Measurements from ENCODE around the gene NTM. TPM values are rescaled to one million over a fixed set of nuclear protein-coding genes. Genes with fewer than 3 reads are reported as not detected.

NTM gene
- total RNA-seq, 4 donors from 2014 or later, result 0.78 to 1.1 (median 0.88) TPM; not detected in 1

DNA sequence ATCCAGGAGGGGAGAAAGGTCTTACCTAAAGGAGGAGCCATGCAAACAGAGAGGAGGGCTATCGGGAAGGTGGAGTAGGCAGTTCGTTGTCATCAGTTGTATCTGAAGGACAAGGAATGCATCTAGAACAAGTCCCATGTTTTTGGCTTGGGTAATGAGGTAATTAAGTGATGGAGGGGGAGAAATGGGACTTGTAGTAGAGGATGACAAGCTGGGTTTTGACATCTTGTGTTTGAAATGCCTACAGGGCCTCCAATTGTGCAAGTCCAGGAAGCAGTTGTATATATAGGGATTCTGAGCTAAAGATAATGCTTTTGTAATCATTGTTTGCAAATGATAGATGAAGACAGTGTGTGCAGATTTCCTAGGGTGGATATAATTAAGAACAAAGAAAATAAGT is 622.8 kb downstream of the NTM start:
- Histone ChIP-seq H3K27me3 (no peaks in the 10 kb centered on the region), H3K27ac (no peak overlapping the region), H3K4me3 (replicated peaks in 1 of 3) (no peak overlapping the region), H3K36me3 (no peaks in the 10 kb centered on the region), H3K9me3 (no peaks in the 10 kb centered on the region), H3K4me1 (no peaks in the 10 kb centered on the region)
- intact Hi-C loops (cut with DNase I), result no loop called here
- WGBS, 2 donors, result 82 to 85% methylated on average over 2 of the region's 2 CpGs
- no peak for DNase-seq
- TF ChIP-seq, protein P1, sequence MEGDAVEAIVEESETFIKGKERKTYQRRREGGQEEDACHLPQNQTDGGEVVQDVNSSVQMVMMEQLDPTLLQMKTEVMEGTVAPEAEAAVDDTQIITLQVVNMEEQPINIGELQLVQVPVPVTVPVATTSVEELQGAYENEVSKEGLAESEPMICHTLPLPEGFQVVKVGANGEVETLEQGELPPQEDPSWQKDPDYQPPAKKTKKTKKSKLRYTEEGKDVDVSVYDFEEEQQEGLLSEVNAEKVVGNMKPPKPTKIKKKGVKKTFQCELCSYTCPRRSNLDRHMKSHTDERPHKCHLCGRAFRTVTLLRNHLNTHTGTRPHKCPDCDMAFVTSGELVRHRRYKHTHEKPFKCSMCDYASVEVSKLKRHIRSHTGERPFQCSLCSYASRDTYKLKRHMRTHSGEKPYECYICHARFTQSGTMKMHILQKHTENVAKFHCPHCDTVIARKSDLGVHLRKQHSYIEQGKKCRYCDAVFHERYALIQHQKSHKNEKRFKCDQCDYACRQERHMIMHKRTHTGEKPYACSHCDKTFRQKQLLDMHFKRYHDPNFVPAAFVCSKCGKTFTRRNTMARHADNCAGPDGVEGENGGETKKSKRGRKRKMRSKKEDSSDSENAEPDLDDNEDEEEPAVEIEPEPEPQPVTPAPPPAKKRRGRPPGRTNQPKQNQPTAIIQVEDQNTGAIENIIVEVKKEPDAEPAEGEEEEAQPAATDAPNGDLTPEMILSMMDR (IDR thresholded peaks at IDR 0.05), result no peak
- TF ChIP-seq POLR2A (IDR thresholded peaks at IDR 0.05), result no peak

DNA sequence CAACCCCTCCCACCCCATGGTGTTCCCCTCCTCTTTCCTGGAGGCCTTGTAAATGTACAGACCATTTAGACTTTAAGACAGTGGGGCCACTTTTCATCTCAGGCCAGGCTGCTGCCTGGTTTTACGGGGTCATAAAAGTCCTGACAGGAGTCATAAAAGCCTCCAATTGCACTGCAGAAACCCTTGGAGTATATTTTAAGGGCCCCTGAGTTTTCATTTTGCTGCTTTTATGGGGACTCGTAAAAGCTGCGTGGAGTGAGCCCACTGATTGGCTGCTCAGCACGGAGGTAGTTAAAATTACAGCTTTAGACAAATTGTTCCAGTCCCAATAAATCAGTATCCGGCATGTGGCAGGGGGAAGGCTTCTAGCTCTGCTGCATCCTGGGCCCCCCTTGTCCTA is 627.6 kb downstream of the NTM start:
- H3K27me3 ChIP-seq, result no peaks in the 10 kb centered on the region
- H3K27ac ChIP-seq, result no peak overlapping the region
- WGBS, 2 donors, result 72 to 77% methylated on average over 5 of the region's 5 CpGs
- H3K36me3 ChIP-seq, result no peaks in the 10 kb centered on the region
- no peak for DNase-seq
- intact Hi-C loops (cut with DNase I), result no loop called here
- no peak overlapping the region for H3K4me3 ChIP-seq (replicated peaks in 1 of 3)
- H3K4me1 ChIP-seq, result no peaks in the 10 kb centered on the region
- H3K9me3 ChIP-seq, result no peaks in the 10 kb centered on the region
- no peak for TF ChIP-seq POLR2A (IDR thresholded peaks at IDR 0.05)
- TF ChIP-seq, protein P1 (IDR thresholded peaks at IDR 0.05), result no peak

- TF ChIP-seq POLR2A (IDR thresholded peaks at IDR 0.05), result no peak
- TF ChIP-seq, protein P1 (IDR thresholded peaks at IDR 0.05), result no peak
- no peaks in the 10 kb centered on the region for H3K27me3 ChIP-seq
- DNase-seq, result no peak
- 34 to 36% methylated on average over 6 of the region's 6 CpGs for WGBS, 2 donors
- no peaks in the 10 kb centered on the region for H3K36me3 ChIP-seq
- intact Hi-C loops (cut with DNase I), result no loop called here
- no peak overlapping the region for H3K27ac ChIP-seq
- no peak overlapping the region for H3K4me3 ChIP-seq (replicated peaks in 1 of 3)
- no peaks in the 10 kb centered on the region for H3K9me3 ChIP-seq
- no peaks in the 10 kb centered on the region for H3K4me1 ChIP-seq
Observed at GRCh38 chr11:131999084-131999483, 628.7 kb downstream of the NTM start.

DNA sequence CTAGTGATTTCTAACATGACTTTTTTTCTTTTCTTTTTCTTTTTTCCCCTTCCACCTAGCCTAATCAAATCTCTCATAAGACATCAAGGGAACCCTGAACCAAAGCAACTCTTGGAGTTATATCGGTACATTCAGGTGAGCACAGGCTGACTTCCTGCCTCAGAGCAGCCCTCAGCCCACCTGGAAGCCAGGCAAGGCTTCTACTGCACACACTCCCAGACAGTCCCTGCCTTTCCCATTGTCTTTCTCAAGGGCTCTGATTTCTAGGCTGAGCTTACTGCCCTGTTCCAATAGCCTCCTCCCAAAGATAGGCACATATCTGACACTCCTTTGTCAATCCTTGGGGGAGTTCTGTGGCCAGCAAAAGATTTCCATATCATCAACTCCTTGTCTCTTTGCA is 629.5 kb downstream of the NTM start:
- intact Hi-C loops (cut with DNase I), result no loop called here
- WGBS, 2 donors, result 80 to 92% methylated on average over 1 of the region's 1 CpG

GRCh38 chr11:132005887-132006286 is 635.5 kb downstream of the NTM start:
- no peaks in the 10 kb centered on the region for H3K4me1 ChIP-seq
- no peak for DNase-seq
- H3K36me3 ChIP-seq, result no peaks in the 10 kb centered on the region
- no peak overlapping the region for H3K27ac ChIP-seq
- no peaks in the 10 kb centered on the region for H3K9me3 ChIP-seq
- WGBS, 2 donors, result 80 to 90% methylated on average over 4 of the region's 4 CpGs
- no peak for TF ChIP-seq POLR2A (IDR thresholded peaks at IDR 0.05)
- TF ChIP-seq, protein P1 (IDR thresholded peaks at IDR 0.05), result no peak
- H3K4me3 ChIP-seq (replicated peaks in 1 of 3), result no peak overlapping the region
- intact Hi-C loops (cut with DNase I), result no loop called here
- no peaks in the 10 kb centered on the region for H3K27me3 ChIP-seq

More for the DNA sequence above, 629.5 kb downstream of the NTM start:
- TF ChIP-seq POLR2A (IDR thresholded peaks at IDR 0.05), result no peak
- TF ChIP-seq, protein P1 (IDR thresholded peaks at IDR 0.05), result no peak
- no peaks in the 10 kb centered on the region for H3K9me3 ChIP-seq
- H3K27ac ChIP-seq, result no peak overlapping the region
- no peak overlapping the region for H3K4me3 ChIP-seq (replicated peaks in 1 of 3)
- no peak for DNase-seq
- no peaks in the 10 kb centered on the region for H3K36me3 ChIP-seq
- no peaks in the 10 kb centered on the region for H3K4me1 ChIP-seq
- H3K27me3 ChIP-seq, result no peaks in the 10 kb centered on the region
